ENCODE results near the gene LCTL. TPM values are rescaled to one million over a fixed set of nuclear protein-coding genes. Genes with fewer than 3 reads are reported as not detected.
A peak's percentile ranks its signal among the peaks of the same experiment; 100 is the strongest.

Gene LCTL, protein sequence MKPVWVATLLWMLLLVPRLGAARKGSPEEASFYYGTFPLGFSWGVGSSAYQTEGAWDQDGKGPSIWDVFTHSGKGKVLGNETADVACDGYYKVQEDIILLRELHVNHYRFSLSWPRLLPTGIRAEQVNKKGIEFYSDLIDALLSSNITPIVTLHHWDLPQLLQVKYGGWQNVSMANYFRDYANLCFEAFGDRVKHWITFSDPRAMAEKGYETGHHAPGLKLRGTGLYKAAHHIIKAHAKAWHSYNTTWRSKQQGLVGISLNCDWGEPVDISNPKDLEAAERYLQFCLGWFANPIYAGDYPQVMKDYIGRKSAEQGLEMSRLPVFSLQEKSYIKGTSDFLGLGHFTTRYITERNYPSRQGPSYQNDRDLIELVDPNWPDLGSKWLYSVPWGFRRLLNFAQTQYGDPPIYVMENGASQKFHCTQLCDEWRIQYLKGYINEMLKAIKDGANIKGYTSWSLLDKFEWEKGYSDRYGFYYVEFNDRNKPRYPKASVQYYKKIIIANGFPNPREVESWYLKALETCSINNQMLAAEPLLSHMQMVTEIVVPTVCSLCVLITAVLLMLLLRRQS
- total RNA-seq (not detected), polyA plus RNA-seq (not detected), total RNA-seq (0 to 0.49 (median 0) reads per million in 6 experiments)

DNA sequence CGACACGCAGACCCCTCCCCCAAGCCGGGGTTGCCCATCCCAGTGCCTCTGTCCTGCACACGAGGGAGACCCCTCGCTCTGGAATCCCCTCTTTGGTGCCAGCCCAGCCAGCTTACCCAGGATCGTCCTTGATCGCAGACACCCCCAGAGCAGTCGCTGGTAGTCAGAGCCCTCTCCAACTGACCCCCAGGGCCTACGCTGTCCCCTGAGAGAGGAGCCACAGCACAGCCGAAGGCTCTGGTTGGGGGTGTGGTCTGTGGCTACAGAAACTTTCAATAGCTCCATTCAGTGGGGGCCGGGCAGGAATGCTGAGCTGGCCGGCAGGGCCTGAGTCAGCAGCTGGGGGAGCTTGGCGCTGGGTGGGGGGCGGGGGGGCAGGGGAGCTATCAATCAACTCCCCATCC, at the start of gene LCTL:
TSS of gene LCTL (minus strand) at position 258 of the 404 bp plus-strand sequence. CDS start 633 bp downstream, outside the sequence.
- Mint-ChIP-seq H3K4me3 (peak within 1 kb of the TSS in 1 of 10 donors; percentile 26), H3K27ac (peak within 1 kb of the TSS in 4 of 10 donors; percentile 20 to 71 (median 44)), H3K36me3 (no peaks in the 10 kb centered on the region), H3K4me1 (peaks cover 6 to 10% (median 7%) of the 10 kb centered on the region in 4 donors), H3K9me3 (no peaks in the 10 kb centered on the region), H3K27me3 (peaks cover 0 to 6% (median 0%) of the 10 kb centered on the region in 5 donors)
- DNase-seq (no peak), ATAC-seq (no peak)
- POLR2A ChIA-PET = no interaction called here

DNA sequence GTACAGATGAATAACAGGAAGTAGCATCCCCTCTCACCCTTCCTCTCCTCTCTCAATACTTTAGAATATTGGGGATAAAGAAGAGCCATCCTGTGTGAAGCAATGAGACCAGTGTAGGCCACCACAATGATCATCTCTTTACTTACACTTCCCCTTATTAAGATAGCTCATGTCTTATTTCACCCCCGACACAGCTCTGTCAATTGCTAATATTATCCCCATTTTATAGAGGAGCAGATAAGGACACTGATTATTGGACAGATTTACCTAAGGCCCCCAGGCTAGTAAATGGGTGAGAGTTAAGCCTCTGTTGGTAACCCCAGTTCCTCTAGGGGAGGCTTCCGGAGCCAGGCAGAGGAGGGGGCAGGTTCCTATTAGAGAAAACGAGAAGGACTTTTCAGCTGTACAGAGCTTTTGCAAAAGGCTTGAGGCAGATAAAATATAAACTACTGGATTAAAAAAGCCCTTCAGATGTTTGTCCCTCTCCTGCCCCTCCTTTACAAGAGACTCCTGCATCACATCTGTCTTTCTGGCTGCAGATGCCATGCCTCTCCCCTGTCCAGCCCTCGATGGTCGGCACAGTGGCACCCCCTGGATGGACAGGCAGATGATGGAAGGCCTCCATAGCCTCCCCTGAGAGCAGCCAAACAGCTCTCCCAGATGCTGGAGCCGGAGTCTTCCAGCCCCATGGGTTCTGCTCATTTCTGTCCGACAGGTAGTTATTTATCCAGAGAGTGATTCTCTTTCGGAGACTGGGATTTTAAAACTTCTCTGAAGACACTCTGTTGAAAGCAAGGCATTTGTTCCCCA, 49.4 kb upstream of the LCTL start:
- peaks cover 0 to 5% (median under 1%) of the 10 kb centered on the region in 5 donors for H3K27me3 Mint-ChIP-seq
- POLR2A ChIA-PET = no interaction called here
- H3K4me1 Mint-ChIP-seq = peaks cover 8 to 36% (median 14%) of the 10 kb centered on the region in 4 donors
- no peak overlapping the region for H3K27ac Mint-ChIP-seq
- no peak overlapping the region for H3K4me3 Mint-ChIP-seq
- peaks cover 0 to 3% (median 0%) of the 10 kb centered on the region in 3 donors for H3K36me3 Mint-ChIP-seq
- H3K9me3 Mint-ChIP-seq = peaks cover 0 to 2% (median 0%) of the 10 kb centered on the region in 9 donors
- DNase-seq (peak in 1 of 10 donors; percentile 9), ATAC-seq (no peak)

DNA sequence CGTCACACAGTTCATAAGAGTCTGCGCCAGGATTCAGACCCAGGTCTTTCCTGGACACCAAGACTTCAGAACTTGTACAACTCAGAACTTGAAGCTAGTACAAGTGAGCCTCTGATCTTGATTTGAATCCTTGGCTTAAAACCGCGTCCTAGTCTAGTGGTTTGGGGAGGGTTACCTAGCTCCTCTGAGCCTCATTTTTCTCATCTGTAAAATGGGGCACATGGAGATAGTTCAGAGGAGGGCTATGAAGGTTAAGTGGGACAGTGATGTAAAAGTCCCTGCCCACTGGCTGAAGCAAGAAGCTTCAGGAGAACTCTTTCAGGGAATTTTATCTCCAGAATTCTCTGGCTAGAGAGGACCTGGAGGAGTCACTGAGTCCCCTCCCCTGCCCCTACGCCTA, 48.7 kb upstream of the LCTL start:
- Mint-ChIP-seq H3K4me1 (peaks cover 8 to 36% (median 14%) of the 10 kb centered on the region in 4 donors), H3K27ac (no peak overlapping the region), H3K27me3 (peaks cover 0 to 2% (median 0%) of the 10 kb centered on the region in 5 donors), H3K36me3 (peaks cover 0 to 3% (median 0%) of the 10 kb centered on the region in 3 donors), H3K9me3 (peaks cover 0 to 2% (median 0%) of the 10 kb centered on the region in 9 donors), H3K4me3 (no peak overlapping the region)
- POLR2A ChIA-PET = interaction anchor here (1.0 kb wide), 1 partner anchor 107 kb away, joined by 3 read pairs; no protein-coding TSS in a partner anchor
- DNase-seq (no peak), ATAC-seq (no peak)

DNA sequence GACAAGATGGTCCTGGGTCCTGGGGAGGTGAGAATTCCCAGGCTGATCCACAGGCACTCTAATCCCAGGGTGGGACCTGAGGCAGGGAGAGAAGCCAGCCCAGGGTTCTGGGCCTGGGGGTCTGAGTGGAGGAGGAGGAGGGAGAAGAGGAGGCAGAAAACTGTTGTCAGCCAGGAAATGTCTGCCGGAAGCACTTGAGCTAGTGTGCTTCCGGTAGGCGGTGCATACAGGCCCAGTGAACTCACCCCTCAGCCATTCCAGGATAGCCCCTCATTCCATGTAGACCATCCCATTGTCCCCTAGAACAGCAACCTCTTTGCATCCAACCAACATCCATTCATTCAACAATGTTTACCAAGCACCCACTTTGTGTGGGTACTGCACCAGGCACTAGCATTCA, 47.9 kb upstream of the LCTL start:
- Mint-ChIP-seq H3K36me3 (peaks cover 0 to 3% (median 0%) of the 10 kb centered on the region in 3 donors), H3K9me3 (peaks cover 0 to 2% (median 0%) of the 10 kb centered on the region in 9 donors), H3K27me3 (no peaks in the 10 kb centered on the region), H3K4me3 (peak overlapping the region in 3 of 10 donors; percentile 12 to 26 (median 14)), H3K27ac (peak overlapping the region in 3 of 10 donors; percentile 32 to 81 (median 64)), H3K4me1 (peaks cover 8 to 36% (median 14%) of the 10 kb centered on the region in 4 donors)
- POLR2A ChIA-PET = interaction anchor here (1.0 kb wide), 1 partner anchor 108 kb away, joined by 3 read pairs; no protein-coding TSS in a partner anchor
- ATAC-seq (no peak), DNase-seq (peak in 1 of 10 donors; percentile 26)

DNA sequence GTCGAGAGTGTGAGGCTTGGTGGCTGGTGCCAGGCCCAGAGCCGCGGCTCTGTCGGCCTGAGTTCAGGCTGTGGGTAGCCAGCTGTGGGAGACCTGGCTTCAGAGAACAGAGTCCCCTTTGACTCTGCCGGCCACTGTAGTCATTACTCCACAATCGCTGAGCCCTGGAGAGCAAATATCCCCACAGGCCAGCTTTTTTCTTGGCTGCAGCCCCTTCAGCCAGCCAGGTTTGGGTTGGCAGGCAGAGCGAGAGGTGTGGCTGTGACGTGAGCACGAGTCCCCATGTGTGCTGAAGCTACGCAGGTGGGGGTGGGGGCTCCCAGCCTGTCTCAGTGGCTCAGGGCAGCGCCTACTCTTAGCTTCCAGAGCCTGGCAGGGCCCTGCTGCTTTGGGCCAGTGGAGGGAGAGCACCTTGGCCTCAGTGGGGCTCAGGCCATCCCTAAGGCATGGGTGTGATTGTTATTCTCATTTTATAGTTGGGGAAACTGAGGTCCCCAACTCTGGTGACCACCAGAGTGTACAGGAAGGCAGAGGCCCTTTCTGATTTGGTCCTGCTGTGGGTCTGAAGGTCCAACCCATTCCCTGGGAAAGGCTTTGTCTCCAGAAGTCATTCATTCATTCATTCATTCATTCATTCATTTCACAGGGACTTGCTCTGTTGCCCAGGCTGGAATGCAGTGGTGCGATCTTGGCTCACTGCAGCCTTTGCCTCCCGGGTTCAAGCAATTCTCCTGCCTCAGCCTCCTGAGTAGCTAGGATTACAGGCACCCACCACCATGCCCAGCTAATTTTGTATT, 45.7 kb upstream of the LCTL start:
- H3K9me3 Mint-ChIP-seq = peaks cover 0 to 2% (median 0%) of the 10 kb centered on the region in 9 donors
- H3K27me3 Mint-ChIP-seq = peaks cover 0 to 2% (median 0%) of the 10 kb centered on the region in 5 donors
- POLR2A ChIA-PET = no interaction called here
- peaks cover 5 to 24% (median 14%) of the 10 kb centered on the region in 4 donors for H3K4me1 Mint-ChIP-seq
- peaks cover 0 to 3% (median 0%) of the 10 kb centered on the region in 3 donors for H3K36me3 Mint-ChIP-seq
- no peak overlapping the region for H3K4me3 Mint-ChIP-seq
- no peak overlapping the region for H3K27ac Mint-ChIP-seq
- DNase-seq (peak in 1 of 10 donors; percentile 43), ATAC-seq (no peak)

DNA sequence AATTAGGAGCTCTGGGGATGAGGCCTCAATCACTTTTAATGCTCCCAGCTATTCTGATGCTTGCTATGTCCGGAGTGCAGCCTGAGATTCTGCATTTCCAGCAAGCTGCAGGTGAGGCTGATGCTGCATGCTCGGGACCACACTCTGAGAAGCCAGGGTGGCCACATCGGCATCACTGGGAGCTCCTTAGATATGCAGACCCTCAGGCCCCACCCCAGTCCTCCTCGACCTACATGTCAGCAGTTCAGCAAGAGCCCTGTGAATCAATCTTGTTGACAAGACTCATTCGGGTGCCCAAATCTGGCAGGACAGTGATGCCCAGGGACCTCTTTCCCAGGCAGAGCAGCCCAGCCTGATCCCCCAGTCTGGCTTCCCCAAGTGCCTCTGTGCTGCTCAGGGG, 44.1 kb upstream of the LCTL start:
- peaks cover 3 to 19% (median 11%) of the 10 kb centered on the region in 4 donors for H3K4me1 Mint-ChIP-seq
- H3K27me3 Mint-ChIP-seq = peaks cover 0 to 2% (median 0%) of the 10 kb centered on the region in 5 donors
- DNase-seq (no peak), ATAC-seq (no peak)
- H3K36me3 Mint-ChIP-seq = peaks cover 0 to 3% (median 0%) of the 10 kb centered on the region in 3 donors
- H3K4me3 Mint-ChIP-seq = no peak overlapping the region
- H3K27ac Mint-ChIP-seq = peak overlapping the region in 1 of 10 donors; percentile 31
- POLR2A ChIA-PET = interaction anchor here (0.7 kb wide), 1 partner anchor 103 kb away, joined by 3 read pairs; no protein-coding TSS in a partner anchor
- H3K9me3 Mint-ChIP-seq = peaks cover 0 to 2% (median 0%) of the 10 kb centered on the region in 9 donors

DNA sequence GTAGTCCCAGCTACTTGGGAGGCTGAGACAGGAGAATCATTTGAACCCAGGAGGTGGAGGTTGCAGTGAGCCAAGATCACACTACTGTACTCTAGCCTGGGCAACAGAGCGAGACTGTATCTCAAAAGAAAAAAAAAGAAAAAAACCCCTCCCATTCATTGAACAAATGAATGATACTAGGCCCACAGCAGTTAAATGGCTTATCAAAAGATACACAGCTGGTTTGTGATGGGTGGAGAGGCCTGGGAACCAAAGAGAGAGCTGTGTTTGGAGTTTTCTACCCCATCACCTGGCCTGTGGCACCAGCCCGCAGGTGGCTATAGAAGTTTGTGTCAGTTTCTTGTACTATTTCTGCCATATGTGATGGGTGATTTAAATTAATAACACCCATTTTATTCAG, 43.1 kb upstream of the LCTL start:
- Mint-ChIP-seq H3K36me3 (no peaks in the 10 kb centered on the region), H3K27me3 (peaks cover 0 to 2% (median 0%) of the 10 kb centered on the region in 5 donors), H3K4me3 (no peak overlapping the region), H3K4me1 (peaks cover 0 to 9% (median 6%) of the 10 kb centered on the region in 4 donors), H3K27ac (peak overlapping the region in 1 of 10 donors; percentile 33), H3K9me3 (peaks cover 0 to 2% (median 0%) of the 10 kb centered on the region in 9 donors)
- POLR2A ChIA-PET = no interaction called here
- no peak for DNase-seq
- no peak for ATAC-seq

DNA sequence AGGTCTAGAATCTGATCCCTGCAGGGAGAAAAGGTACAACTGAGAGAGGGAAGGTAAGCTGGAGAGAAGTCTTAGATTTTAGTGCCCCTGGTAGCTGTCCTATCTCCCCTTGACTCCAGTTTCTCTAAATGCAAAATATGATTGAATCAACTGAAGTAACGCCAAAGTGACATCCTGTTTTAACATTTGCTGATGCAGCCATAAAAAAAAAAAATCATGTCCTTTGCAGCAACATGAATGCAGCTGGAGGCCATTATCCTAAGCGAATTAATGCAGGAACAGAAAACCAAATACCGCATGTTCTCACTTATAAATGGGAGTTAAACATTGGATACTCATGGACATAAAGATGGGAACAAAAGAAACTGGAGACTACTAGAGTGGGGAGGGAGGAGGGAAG, 42.4 kb upstream of the LCTL start:
- no peaks in the 10 kb centered on the region for H3K36me3 Mint-ChIP-seq
- no peak for ATAC-seq
- POLR2A ChIA-PET = no interaction called here
- H3K4me1 Mint-ChIP-seq = peaks cover 0 to 2% (median under 1%) of the 10 kb centered on the region in 4 donors
- H3K4me3 Mint-ChIP-seq = no peak overlapping the region
- H3K9me3 Mint-ChIP-seq = peaks cover 0 to 2% (median 0%) of the 10 kb centered on the region in 9 donors
- DNase-seq = no peak
- H3K27ac Mint-ChIP-seq = no peak overlapping the region
- H3K27me3 Mint-ChIP-seq = peaks cover 0 to 2% (median 0%) of the 10 kb centered on the region in 5 donors

DNA sequence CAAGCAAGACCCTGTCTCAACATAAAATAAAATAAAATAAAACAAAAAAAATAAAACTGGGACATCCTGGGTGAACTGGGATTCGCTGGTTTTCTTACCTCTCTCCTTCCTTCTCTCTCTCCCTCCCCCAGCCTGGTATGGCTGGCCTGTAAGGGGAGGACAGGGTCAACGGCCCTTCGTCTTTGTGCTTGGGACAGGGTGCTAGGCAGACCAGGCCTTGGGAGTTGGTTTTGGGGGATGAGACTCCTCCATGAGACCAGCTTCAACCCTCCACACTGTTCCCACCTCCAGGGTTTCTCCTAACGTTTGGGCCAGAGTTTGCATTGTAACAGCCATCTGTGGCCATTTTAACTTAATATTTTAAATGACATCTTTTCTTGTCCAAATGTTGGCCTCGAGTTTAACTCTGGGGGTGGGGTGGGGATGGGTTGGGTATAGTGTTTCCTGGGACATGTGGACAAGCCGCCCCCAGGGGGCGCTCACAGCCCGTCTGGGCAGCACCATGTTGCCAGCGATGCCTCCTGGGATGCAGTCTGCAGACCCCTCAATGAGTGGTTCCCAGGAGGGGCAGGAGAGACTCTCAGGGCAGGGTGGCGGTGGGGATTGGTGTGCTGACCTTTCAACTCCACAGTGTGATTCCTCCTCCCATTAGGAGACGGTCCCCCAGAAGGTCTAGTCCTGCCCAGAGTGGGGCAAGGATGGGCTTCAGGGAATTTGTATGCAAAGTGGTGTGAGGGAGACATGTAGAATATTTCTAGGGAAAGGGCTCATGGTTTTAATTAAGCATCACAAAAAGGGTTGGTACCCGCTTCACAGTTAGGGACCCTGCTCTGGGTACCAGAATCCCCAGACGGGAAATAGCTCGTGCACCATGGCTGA, 37.7 kb upstream of the LCTL start:
- POLR2A ChIA-PET = no interaction called here
- Mint-ChIP-seq H3K27ac (peak overlapping the region in 1 of 10 donors; percentile 52), H3K4me1 (peaks cover 0 to 2% (median under 1%) of the 10 kb centered on the region in 4 donors), H3K36me3 (no peaks in the 10 kb centered on the region), H3K27me3 (peaks cover 0 to 9% (median 4%) of the 10 kb centered on the region in 5 donors), H3K9me3 (no peaks in the 10 kb centered on the region), H3K4me3 (no peak overlapping the region)
- ATAC-seq (peak; percentile 68 to 72), DNase-seq (peak; percentile 39 to 79 (median 60))

DNA sequence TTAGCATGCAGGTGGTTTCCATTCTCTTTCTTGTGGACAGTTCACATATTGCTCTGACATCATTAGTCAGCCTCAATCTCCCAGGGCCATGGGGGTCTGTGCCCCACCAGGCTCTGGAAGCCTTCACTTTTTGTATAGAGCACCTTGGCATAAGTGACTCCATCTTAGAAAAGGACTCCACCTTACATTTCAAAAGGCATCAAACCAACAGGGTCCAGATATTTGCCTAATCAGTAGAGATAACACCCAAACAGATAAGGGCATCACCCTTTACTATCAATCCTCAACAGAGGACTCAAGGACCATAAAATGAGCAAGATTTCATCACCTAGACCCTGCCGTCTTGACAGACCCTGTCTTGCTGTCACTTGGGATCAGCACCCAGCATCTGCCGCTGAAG, 35.7 kb upstream of the LCTL start:
- H3K27ac Mint-ChIP-seq = no peak overlapping the region

DNA sequence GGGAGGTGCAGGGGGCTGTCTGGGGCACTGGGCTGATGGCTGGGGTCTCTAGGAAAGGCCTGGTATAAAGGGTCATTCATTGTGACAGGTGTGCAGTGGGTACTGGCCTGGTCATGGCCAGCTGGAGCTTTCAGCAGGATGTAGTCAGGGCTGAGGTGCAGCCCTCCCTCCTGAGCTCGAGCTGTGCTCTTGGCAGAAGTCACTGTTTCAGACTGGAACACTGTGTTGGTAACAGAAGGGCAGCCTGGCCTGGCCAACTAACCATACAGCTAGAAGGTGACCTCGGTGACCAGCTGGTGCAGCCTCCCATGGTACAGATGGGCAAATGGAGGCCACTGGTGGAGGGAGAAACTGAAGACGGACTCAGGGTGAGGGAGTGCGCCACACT, 34.4 kb upstream of the LCTL start:
- Mint-ChIP-seq H3K36me3 (no peaks in the 10 kb centered on the region), H3K4me3 (no peak overlapping the region), H3K27me3 (peaks cover 0 to 9% (median 3%) of the 10 kb centered on the region in 5 donors), H3K9me3 (no peaks in the 10 kb centered on the region), H3K27ac (peak overlapping the region in 1 of 10 donors; percentile 9), H3K4me1 (peaks cover 4 to 10% (median 8%) of the 10 kb centered on the region in 4 donors)
- POLR2A ChIA-PET = no interaction called here
- DNase-seq = peak in 1 of 10 donors; percentile 1
- ATAC-seq = no peak

More for the DNA sequence above, 35.7 kb upstream of the LCTL start:
- Mint-ChIP-seq H3K27me3 (peaks cover 0 to 9% (median 3%) of the 10 kb centered on the region in 5 donors), H3K9me3 (no peaks in the 10 kb centered on the region), H3K4me3 (no peak overlapping the region), H3K4me1 (peaks cover 4 to 10% (median 8%) of the 10 kb centered on the region in 4 donors), H3K36me3 (no peaks in the 10 kb centered on the region)
- DNase-seq (no peak), ATAC-seq (no peak)
- POLR2A ChIA-PET = no interaction called here
